ENCODE data around the gene WWP2. TPM values are rescaled to one million over a fixed set of nuclear protein-coding genes. Genes with fewer than 3 reads are reported as not detected.

The WWP2 gene
- polyA plus RNA-seq, 3 donors = 29.6 to 54.4 (median 46.0) TPM

GRCh38 chr16:69859105-69859989 lies 97.2 kb downstream of the WWP2 start:
- peaks cover 0 to 1% (median 0%) of the 10 kb centered on the region in 3 donors for H3K27me3 Mint-ChIP-seq (ENCODE audit: low read depth in 3 of 3)
- no peak overlapping the region for H3K4me2 ChIP-seq (replicated peaks; ENCODE audit: extremely low read depth, low read length, poor library complexity, severe bottlenecking)
- H3K36me3 ChIP-seq (replicated peaks in 1 of 2; ENCODE audit: control insufficient read depth in 1 of 2, insufficient read depth in 2 of 2, low read length in 2 of 2) = peaks cover 30 to 74% of the 10 kb centered on the region in 2 donors
- 83% methylated on average over 6 of the region's 20 CpGs for WGBS (ENCODE audit: insufficient coverage)
- TF ChIP-seq, protein P1, sequence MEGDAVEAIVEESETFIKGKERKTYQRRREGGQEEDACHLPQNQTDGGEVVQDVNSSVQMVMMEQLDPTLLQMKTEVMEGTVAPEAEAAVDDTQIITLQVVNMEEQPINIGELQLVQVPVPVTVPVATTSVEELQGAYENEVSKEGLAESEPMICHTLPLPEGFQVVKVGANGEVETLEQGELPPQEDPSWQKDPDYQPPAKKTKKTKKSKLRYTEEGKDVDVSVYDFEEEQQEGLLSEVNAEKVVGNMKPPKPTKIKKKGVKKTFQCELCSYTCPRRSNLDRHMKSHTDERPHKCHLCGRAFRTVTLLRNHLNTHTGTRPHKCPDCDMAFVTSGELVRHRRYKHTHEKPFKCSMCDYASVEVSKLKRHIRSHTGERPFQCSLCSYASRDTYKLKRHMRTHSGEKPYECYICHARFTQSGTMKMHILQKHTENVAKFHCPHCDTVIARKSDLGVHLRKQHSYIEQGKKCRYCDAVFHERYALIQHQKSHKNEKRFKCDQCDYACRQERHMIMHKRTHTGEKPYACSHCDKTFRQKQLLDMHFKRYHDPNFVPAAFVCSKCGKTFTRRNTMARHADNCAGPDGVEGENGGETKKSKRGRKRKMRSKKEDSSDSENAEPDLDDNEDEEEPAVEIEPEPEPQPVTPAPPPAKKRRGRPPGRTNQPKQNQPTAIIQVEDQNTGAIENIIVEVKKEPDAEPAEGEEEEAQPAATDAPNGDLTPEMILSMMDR (IDR thresholded peaks at IDR 0.05) = no peak
- H3K79me2 ChIP-seq (ENCODE audit: insufficient read depth, low read length) = no peaks in the 10 kb centered on the region
- peaks cover 43 to 77% of the 10 kb centered on the region in 2 donors for H3K36me3 Mint-ChIP-seq
- no peak overlapping the region for H2AFZ ChIP-seq (ENCODE audit: insufficient read depth, low read depth, low read length, poor library complexity, severe bottlenecking)
- no peaks in the 10 kb centered on the region for H3K27me3 ChIP-seq (ENCODE audit: control insufficient read depth in 2 of 2, insufficient read depth in 2 of 2, low read length in 2 of 2)
- DNase-seq = no peak
- H4K20me1 ChIP-seq (ENCODE audit: insufficient read depth, low read length) = peaks cover 66% of the 10 kb centered on the region
- H3K9me3 Mint-ChIP-seq = no peaks in the 10 kb centered on the region
- no peaks in the 10 kb centered on the region for H3K9me3 ChIP-seq (replicated peaks in 1 of 2; ENCODE audit: control insufficient read depth in 1 of 2, insufficient read depth in 1 of 2, low read length in 2 of 2)
- H3K4me1 ChIP-seq (ENCODE audit: control insufficient read depth in 1 of 2, insufficient read depth in 2 of 2, low read length in 2 of 2) = peaks cover 0 to 9% of the 10 kb centered on the region in 2 donors
- no peak overlapping the region for H3K27ac ChIP-seq (ENCODE audit: low read depth in 1 of 2, low read length in 2 of 2)
- H3K4me1 Mint-ChIP-seq = peaks cover 7% of the 10 kb centered on the region
- H3K4me3 Mint-ChIP-seq = no peak overlapping the region
- H3K4me3 ChIP-seq (replicated peaks in 1 of 3; ENCODE audit: low read depth in 2 of 3, low read length in 3 of 3) = no peak overlapping the region
- no peak overlapping the region for H3K9ac ChIP-seq (ENCODE audit: insufficient read depth, low read length, poor library complexity, severe bottlenecking)
- no peak overlapping the region for H3K27ac Mint-ChIP-seq
- intact Hi-C loops (cut with micrococcal nuclease) = no loop called here

- Histone ChIP-seq H3K27ac (ENCODE audit: low read depth in 1 of 2, low read length in 2 of 2) (no peak overlapping the region), H2AFZ (ENCODE audit: insufficient read depth, low read depth, low read length, poor library complexity, severe bottlenecking) (no peak overlapping the region), H3K36me3 (replicated peaks in 1 of 2; ENCODE audit: control insufficient read depth in 1 of 2, insufficient read depth in 2 of 2, low read length in 2 of 2) (peaks cover 30 to 68% of the 10 kb centered on the region in 2 donors), H3K4me3 (replicated peaks in 1 of 3; ENCODE audit: low read depth in 2 of 3, low read length in 3 of 3) (no peak overlapping the region), H3K4me1 (ENCODE audit: control insufficient read depth in 1 of 2, insufficient read depth in 2 of 2, low read length in 2 of 2) (peaks cover 0 to 4% of the 10 kb centered on the region in 2 donors), H4K20me1 (ENCODE audit: insufficient read depth, low read length) (peaks cover 67% of the 10 kb centered on the region), H3K4me2 (replicated peaks; ENCODE audit: extremely low read depth, low read length, poor library complexity, severe bottlenecking) (no peak overlapping the region), H3K9ac (ENCODE audit: insufficient read depth, low read length, poor library complexity, severe bottlenecking) (no peak overlapping the region), H3K79me2 (ENCODE audit: insufficient read depth, low read length) (no peaks in the 10 kb centered on the region), H3K9me3 (replicated peaks in 1 of 2; ENCODE audit: control insufficient read depth in 1 of 2, insufficient read depth in 1 of 2, low read length in 2 of 2) (no peaks in the 10 kb centered on the region), H3K27me3 (ENCODE audit: control insufficient read depth in 2 of 2, insufficient read depth in 2 of 2, low read length in 2 of 2) (no peaks in the 10 kb centered on the region)
- Mint-ChIP-seq H3K4me1 (peaks cover 8% of the 10 kb centered on the region), H3K27ac (peak overlapping the region in 1 of 7 donors; percentile 52), H3K27me3 (ENCODE audit: low read depth in 3 of 3) (peaks cover 0 to 1% (median 0%) of the 10 kb centered on the region in 3 donors), H3K9me3 (no peaks in the 10 kb centered on the region), H3K4me3 (no peak overlapping the region), H3K36me3 (peaks cover 45 to 85% of the 10 kb centered on the region in 2 donors)
- WGBS (ENCODE audit: insufficient coverage) = 100% methylated on average over 1 of the region's 9 CpGs
- no peak for DNase-seq
- intact Hi-C loops (cut with micrococcal nuclease) = no loop called here
- TF ChIP-seq, protein P1 (IDR thresholded peaks at IDR 0.05) = no peak
These were observed 98.4 kb downstream of the WWP2 start for GRCh38 chr16:69860233-69861231.
